Panc1 (cell line): ENCODE results near the gene EFTUD2. TPM values are rescaled to one million over a fixed set of nuclear protein-coding genes. Genes with fewer than 3 reads are reported as not detected.

Experiments
- ATAC-seq: fragments of 200-7000 bp; cut with Tn5 transposase; 2 replicates; pipeline ENCODE4 v1.9.1; 2020; ENCODE audit warnings: mild to moderate bottlenecking, moderate library complexity
- BruUV-seq: library from RNA; stranded (reverse); fragments of 400-500 nt; replicated peaks from 2 replicates; lab custom pipeline; 2021; lab: Mats Ljungman, UMichigan
- CTCF ChIA-PET: fragments of 300-600 bp; sonication (Branson Sonifier 250); formaldehyde crosslinking; loops from one replicate; lab custom pipeline; 2022; ENCODE audit warnings: antibody characterized with exemption; lab: Charles Lee
- POLR2A ChIA-PET: fragments of 300-600 bp; sonication (Branson Sonifier 250); formaldehyde crosslinking; loops from one replicate; lab custom pipeline; 2022; ENCODE audit warnings: antibody characterized with exemption; lab: Charles Lee
- DNase-seq: peaks from one replicate; pipeline ENCODE4 v3.0.0-alpha.2; 2010; ENCODE audit warnings: low read depth, low spot score
- H3K27ac ChIP-seq: 2 replicates; pipeline ENCODE4 v1.5.1; 2011; ENCODE audit warnings: mild to moderate bottlenecking, low read length, inconsistent platforms
- H3K27me3 ChIP-seq: fragments of 200-500 bp; sonication (Bioruptor generic); 2 replicates; pipeline ENCODE4 v1.6.0; 2014; ENCODE audit warnings: low read length, inconsistent platforms; ENCODE audit not compliant: control insufficient read depth, insufficient read depth
- H3K36me3 ChIP-seq: fragments of 200-500 bp; sonication (Bioruptor generic); 2 replicates; pipeline ENCODE4 v1.5.1; 2014; ENCODE audit warnings: inconsistent platforms, mild to moderate bottlenecking, low read length, moderate library complexity; ENCODE audit not compliant: control insufficient read depth, insufficient read depth
- H3K4me1 ChIP-seq: 2 replicates; pipeline ENCODE4 v1.5.1; 2011; ENCODE audit warnings: inconsistent platforms, mild to moderate bottlenecking, low read length, moderate library complexity; ENCODE audit not compliant: control insufficient read depth, insufficient read depth
- H3K4me3 ChIP-seq, 2 experiments: 2 replicates each; pipeline ENCODE4 v1.5.1; 2011 to 2012; ENCODE audit warnings: low read depth in 2 of 2, low read length in 2 of 2, mild to moderate bottlenecking in 2 of 2, inconsistent platforms in 1 of 2, moderate library complexity in 1 of 2
- H3K9me3 ChIP-seq: fragments of 200-500 bp; sonication (Bioruptor generic); 2 replicates; pipeline ENCODE4 v1.5.1; 2014; ENCODE audit warnings: low read depth, mild to moderate bottlenecking, inconsistent platforms, low read length, moderate library complexity; ENCODE audit not compliant: control insufficient read depth, insufficient read depth
- POLR2AphosphoS5 ChIP-seq: IDR thresholded peaks from 2 replicates; pipeline ENCODE4 v1.6.1; 2012; ENCODE audit warnings: mild to moderate bottlenecking, low read depth, low read length, moderate library complexity
- REST ChIP-seq, 2 experiments: IDR thresholded peaks; 2 replicates each; pipeline ENCODE4 v1.6.1; 2011 to 2012; ENCODE audit warnings: low read depth in 2 of 2, control low read depth in 1 of 2, low read length in 1 of 2, mild to moderate bottlenecking in 1 of 2, moderate library complexity in 1 of 2; ENCODE audit not compliant: insufficient read depth in 1 of 2
- SIN3A ChIP-seq: IDR thresholded peaks from 2 replicates; pipeline ENCODE4 v1.6.1; 2012; ENCODE audit warnings: low read depth, mild to moderate bottlenecking, low read length, moderate library complexity, borderline replicate concordance; ENCODE audit not compliant: insufficient read depth
- TCF7L2 ChIP-seq: IDR thresholded peaks from 2 replicates; pipeline ENCODE4 v1.6.1; 2011; ENCODE audit warnings: mild to moderate bottlenecking, low read depth, low read length, inconsistent platforms
- in situ Hi-C: cut with HindIII; loops from 2 replicates; pipeline ENCODE4 v1.10.0; 2016; ENCODE audit warnings: low sequenced_read_pairs, low pct_unique_long_range_greater_than_20kb
- intact Hi-C: fragments of 100-400 bp; cut with micrococcal nuclease; formaldehyde crosslinking; loops from one replicate; pipeline ENCODE4 v1.10.0; 2022; ENCODE audit not compliant: unreplicated experiment
- total RNA-seq: library from RNA; stranded (reverse); gene quantifications from one replicate; pipeline ENCODE4 v1.2.1, GENCODE V29; 2021; ENCODE audit not compliant: unreplicated experiment
- TF ChIP-seq, protein P1 (sequence below): fragments of 450-650 bp; IDR thresholded peaks from 2 replicates; pipeline ENCODE4 v1.5.1; 2017; ENCODE audit warnings: mild to moderate bottlenecking

Gene EFTUD2
- total RNA-seq, 1 experiment from 2014 or later: 98.0 TPM

DNA sequence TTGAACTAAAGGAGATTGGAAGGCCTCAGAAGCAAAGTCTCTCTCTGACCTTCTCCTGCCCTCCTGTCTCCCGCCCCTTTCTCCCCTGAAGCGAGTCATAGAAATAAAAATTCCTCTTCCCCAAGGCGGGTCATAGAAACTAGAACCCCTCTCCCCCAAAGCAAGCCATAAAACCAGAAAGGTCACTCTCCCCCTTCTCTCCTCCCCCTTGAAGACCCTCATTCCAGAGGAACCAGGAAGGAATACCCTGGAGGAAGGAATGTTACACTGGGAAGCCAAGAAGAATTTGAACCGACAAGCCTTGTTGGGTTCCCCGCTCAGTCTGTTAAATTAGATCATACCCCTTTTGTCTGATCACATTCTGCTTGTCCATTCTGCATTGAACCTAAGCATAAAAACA is 66.4 kb downstream of the EFTUD2 start:
- TF ChIP-seq TCF7L2 (no peak), SIN3A (no peak), REST (IDR thresholded peaks at IDR 0.05; ENCODE audit: insufficient read depth in 1 of 2, low read depth in 2 of 2, low read length in 1 of 2) (no peak), POLR2AphosphoS5 (no peak)
- TF ChIP-seq, protein P1, sequence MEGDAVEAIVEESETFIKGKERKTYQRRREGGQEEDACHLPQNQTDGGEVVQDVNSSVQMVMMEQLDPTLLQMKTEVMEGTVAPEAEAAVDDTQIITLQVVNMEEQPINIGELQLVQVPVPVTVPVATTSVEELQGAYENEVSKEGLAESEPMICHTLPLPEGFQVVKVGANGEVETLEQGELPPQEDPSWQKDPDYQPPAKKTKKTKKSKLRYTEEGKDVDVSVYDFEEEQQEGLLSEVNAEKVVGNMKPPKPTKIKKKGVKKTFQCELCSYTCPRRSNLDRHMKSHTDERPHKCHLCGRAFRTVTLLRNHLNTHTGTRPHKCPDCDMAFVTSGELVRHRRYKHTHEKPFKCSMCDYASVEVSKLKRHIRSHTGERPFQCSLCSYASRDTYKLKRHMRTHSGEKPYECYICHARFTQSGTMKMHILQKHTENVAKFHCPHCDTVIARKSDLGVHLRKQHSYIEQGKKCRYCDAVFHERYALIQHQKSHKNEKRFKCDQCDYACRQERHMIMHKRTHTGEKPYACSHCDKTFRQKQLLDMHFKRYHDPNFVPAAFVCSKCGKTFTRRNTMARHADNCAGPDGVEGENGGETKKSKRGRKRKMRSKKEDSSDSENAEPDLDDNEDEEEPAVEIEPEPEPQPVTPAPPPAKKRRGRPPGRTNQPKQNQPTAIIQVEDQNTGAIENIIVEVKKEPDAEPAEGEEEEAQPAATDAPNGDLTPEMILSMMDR: no peak
- ATAC-seq (no peak), DNase-seq (no peak)
- in situ Hi-C loops (no loop called here), intact Hi-C loops (no loop called here)
- Histone ChIP-seq H3K4me3 (no peak overlapping the region), H3K4me1 (peaks cover 8% of the 10 kb centered on the region), H3K36me3 (no peaks in the 10 kb centered on the region; the same call in 1 of the 2 replicates), H3K9me3 (no peaks in the 10 kb centered on the region), H3K27ac (peak overlapping the region; percentile 17; the same call in 1 of the 2 replicates), H3K27me3 (no peaks in the 10 kb centered on the region)
- POLR2A ChIA-PET: no interaction called here
- no TSS peak for BruUV-seq
- CTCF ChIA-PET: no interaction called here

DNA sequence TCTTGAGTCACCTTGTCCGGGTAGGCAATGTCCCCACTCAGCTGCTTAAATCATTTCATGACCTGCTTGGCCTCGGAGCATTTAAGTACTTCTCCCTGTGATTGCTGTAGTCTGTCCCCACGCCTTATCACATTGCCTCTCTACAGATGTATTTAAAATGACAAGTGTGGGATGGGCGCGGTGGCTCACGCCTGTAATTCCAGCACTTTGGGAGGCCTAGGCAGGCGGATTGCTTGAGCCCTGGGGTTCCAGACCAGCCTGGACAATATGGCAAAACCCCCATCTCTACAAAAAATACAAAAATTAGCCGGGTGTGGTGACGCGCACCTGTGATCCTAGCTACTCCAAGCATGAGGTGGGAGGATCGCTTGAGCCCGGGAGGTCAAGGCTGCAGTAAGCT is 67.9 kb downstream of the EFTUD2 start:
- DNase-seq (no peak), ATAC-seq (no peak)
- Histone ChIP-seq H3K4me3 (no peak overlapping the region), H3K36me3 (no peaks in the 10 kb centered on the region; the same call in 1 of the 2 replicates), H3K27me3 (no peaks in the 10 kb centered on the region), H3K4me1 (peaks cover 8% of the 10 kb centered on the region), H3K27ac (peak overlapping the region; percentile 82; the same call in 1 of the 2 replicates), H3K9me3 (no peaks in the 10 kb centered on the region)
- intact Hi-C loops: no loop called here
- no TSS peak for BruUV-seq
- ChIA-PET CTCF (no interaction called here), POLR2A (no interaction called here)
- in situ Hi-C loops: no loop called here
- TF ChIP-seq SIN3A: no peak
- TF ChIP-seq, protein P1: no peak
- TF ChIP-seq REST (IDR thresholded peaks at IDR 0.05; ENCODE audit: insufficient read depth in 1 of 2, low read depth in 2 of 2, low read length in 1 of 2): no peak
- TF ChIP-seq TCF7L2: no peak
- TF ChIP-seq POLR2AphosphoS5: no peak
